SK-N-SH (cell line): ENCODE measurements around the gene USPL1. TPM values are rescaled to one million over a fixed set of nuclear protein-coding genes. Genes with fewer than 3 reads are reported as not detected.
A peak's percentile ranks its signal among the peaks of the same experiment; 100 is the strongest.

Experiments used
- CTCF ChIA-PET: fragments of 300-600, 350-600 bp; formaldehyde crosslinking; extraction: SDS; loops from one replicate; lab custom pipeline; 2021; lab: Yijun Ruan, JAX
- POLR2A ChIA-PET: fragments of 350-600 bp; sonication (Branson Sonifier 250); formaldehyde crosslinking; extraction: SDS; loops from one replicate; lab custom pipeline; 2020; ENCODE audit warnings: antibody characterized with exemption, inconsistent platforms; lab: Yijun Ruan, JAX
- DNase-seq: peaks from one replicate; pipeline ENCODE4 v3.0.0; 2012
- H2AFZ ChIP-seq: fragments of 200-600 bp; sonication (generic); 2 replicates; pipeline ENCODE4 v1.8.1; 2016; ENCODE audit warnings: antibody characterized with exemption, mild to moderate bottlenecking, low read depth
- H3F3A ChIP-seq: fragments of 200-600 bp; sonication (generic); replicated peaks from 2 replicates; pipeline ENCODE3; 2016; ENCODE audit warnings: antibody characterized with exemption, mild to moderate bottlenecking; ENCODE audit not compliant: insufficient read depth
- H3K27ac ChIP-seq, 2 experiments: fragments of 200-500 bp in 1 of 2; fragments of 200-600 bp in 1 of 2; sonication (Bioruptor generic) in 1 of 2; sonication (generic), shearing (Covaris generic) in 1 of 2; 2 replicates each; pipeline versions ENCODE4 v1.5.1 to v1.6.1; 2014 to 2016; ENCODE audit warnings: low read depth in 2 of 2, inconsistent platforms in 1 of 2, low read length in 1 of 2, mild to moderate bottlenecking in 1 of 2, mixed read lengths in 1 of 2
- H3K27me3 ChIP-seq: fragments of 200-600 bp; sonication (generic), shearing (Covaris generic); 2 replicates; pipeline ENCODE4 v1.6.1; 2016; ENCODE audit warnings: mixed run types; ENCODE audit not compliant: insufficient read depth
- H3K36me3 ChIP-seq, 2 experiments: fragments of 200-500 bp in 1 of 2; fragments of 200-600 bp in 1 of 2; sonication (Bioruptor generic) in 1 of 2; sonication (generic) in 1 of 2; replicated peaks in 1 of 2; 2 replicates each; pipeline versions ENCODE3 to v1.5.1; 2014 to 2016; ENCODE audit warnings: low read length in 1 of 2, mild to moderate bottlenecking in 1 of 2; ENCODE audit not compliant: insufficient read depth in 2 of 2, control insufficient read depth in 1 of 2
- H3K4me1 ChIP-seq, 2 experiments: fragments of 200-500 bp in 1 of 2; fragments of 200-600 bp in 1 of 2; sonication (Bioruptor generic) in 1 of 2; sonication (generic), shearing (Covaris generic) in 1 of 2; 2 replicates each; pipeline versions ENCODE4 v1.5.1 to v1.6.1; 2014 to 2016; ENCODE audit warnings: low read depth in 1 of 2, low read length in 1 of 2, mixed run types in 1 of 2; ENCODE audit not compliant: insufficient read depth in 2 of 2, control insufficient read depth in 1 of 2
- H3K4me2 ChIP-seq: fragments of 200-600 bp; sonication (generic), shearing (Covaris generic); 2 replicates; pipeline ENCODE4 v1.6.1; 2017; ENCODE audit warnings: mixed run types
- H3K4me3 ChIP-seq, 2 experiments: fragments of 200-500 bp in 1 of 2; fragments of 200-600 bp in 1 of 2; sonication (Bioruptor generic) in 1 of 2; sonication (generic), shearing (Covaris generic) in 1 of 2; 2 replicates each; pipeline versions ENCODE4 v1.5.1 to v1.8.1; 2014 to 2016; ENCODE audit warnings: low read depth in 2 of 2, inconsistent platforms in 1 of 2, low read length in 1 of 2, mild to moderate bottlenecking in 1 of 2, mixed read lengths in 1 of 2, moderate library complexity in 1 of 2
- H3K79me2 ChIP-seq: fragments of 200-600 bp; sonication (generic); 2 replicates; pipeline ENCODE4 v1.8.1; 2017; ENCODE audit warnings: mild to moderate bottlenecking; ENCODE audit not compliant: insufficient read depth
- H3K9ac ChIP-seq: fragments of 200-600 bp; sonication (generic); 2 replicates; pipeline ENCODE4 v1.6.1; 2017; ENCODE audit warnings: mixed run types
- H3K9me2 ChIP-seq: fragments of 200-600 bp; sonication (generic); 2 replicates; pipeline ENCODE4 v1.6.1; 2017; ENCODE audit warnings: mixed run types
- H3K9me3 ChIP-seq: fragments of 200-600 bp; sonication (generic); 2 replicates; pipeline ENCODE4 v1.6.1; 2017; ENCODE audit warnings: mixed run types, mild to moderate bottlenecking, moderate library complexity
- H4K20me1 ChIP-seq: fragments of 200-600 bp; sonication (generic); 2 replicates; pipeline ENCODE4 v1.6.1; 2017; ENCODE audit warnings: mild to moderate bottlenecking, mixed run types; ENCODE audit not compliant: insufficient read depth
- CHD2 ChIP-seq: fragments of 150-350 bp; IDR thresholded peaks from 2 replicates; pipeline ENCODE4 v1.6.1; 2018; ENCODE audit warnings: low read length; ENCODE audit not compliant: partially characterized antibody
- ELF1 ChIP-seq: IDR thresholded peaks from 2 replicates; pipeline ENCODE4 v1.4.0; 2012
- EP300 ChIP-seq, 2 experiments: IDR thresholded peaks; 2 replicates each; pipeline versions ENCODE4 v1.4.0 to v1.6.1; 2012; ENCODE audit warnings: borderline replicate concordance in 1 of 2, low read depth in 1 of 2, low read length in 1 of 2
- EZH2phosphoT487 ChIP-seq: fragments of 200-600 bp; sonication (generic); IDR thresholded peaks from 2 replicates; pipeline ENCODE4 v1.6.1; 2017; ENCODE audit warnings: low read depth, mixed run types, mild to moderate bottlenecking, antibody characterized with exemption, moderate library complexity, borderline replicate concordance
- FOSL2 ChIP-seq: IDR thresholded peaks from 2 replicates; pipeline ENCODE4 v1.4.0; 2012; ENCODE audit warnings: low read depth, mild to moderate bottlenecking, moderate library complexity, borderline replicate concordance
- FOXJ3 ChIP-seq: sonication (generic); formaldehyde crosslinking; IDR thresholded peaks from 2 replicates; pipeline ENCODE4 v1.5.1; 2020; ENCODE audit warnings: mild to moderate bottlenecking, missing genetic modification reagents
- FOXM1 ChIP-seq: IDR thresholded peaks from 2 replicates; pipeline ENCODE4 v1.4.0; 2012; ENCODE audit warnings: low read depth, mild to moderate bottlenecking
- GATA2 ChIP-seq: sonication (generic); formaldehyde crosslinking; IDR thresholded peaks from 2 replicates; pipeline ENCODE4 v1.5.0; 2020; ENCODE audit warnings: mild to moderate bottlenecking, missing genetic modification reagents
- JUND ChIP-seq: IDR thresholded peaks from 2 replicates; pipeline ENCODE4 v1.4.0; 2012
- NFIC ChIP-seq: IDR thresholded peaks from 2 replicates; pipeline ENCODE4 v1.4.0; 2012; ENCODE audit warnings: borderline replicate concordance
- RAD21 ChIP-seq: IDR thresholded peaks from 2 replicates; pipeline ENCODE4 v1.6.1; 2012; ENCODE audit warnings: mild to moderate bottlenecking, low read length
- RCOR1 ChIP-seq: fragments of 150-350 bp; IDR thresholded peaks from 2 replicates; pipeline ENCODE4 v1.6.1; 2017; ENCODE audit warnings: antibody characterized with exemption, low read length
- RFX5 ChIP-seq: IDR thresholded peaks from 2 replicates; pipeline ENCODE4 v1.6.1; 2012; ENCODE audit warnings: mild to moderate bottlenecking, improper control_type of control experiment, low read length
- RXRA ChIP-seq: IDR thresholded peaks from 2 replicates; pipeline ENCODE4 v1.4.0; 2012; ENCODE audit warnings: low read depth, mild to moderate bottlenecking, borderline replicate concordance
- SIN3A ChIP-seq: IDR thresholded peaks from 2 replicates; pipeline ENCODE4 v1.6.1; 2012; ENCODE audit warnings: low read depth, mild to moderate bottlenecking, low read length, moderate library complexity, borderline replicate concordance
- SMC3 ChIP-seq: IDR thresholded peaks from 2 replicates; pipeline ENCODE4 v1.6.1; 2012; ENCODE audit warnings: low read depth, low read length, improper control_type of control experiment
- TEAD4 ChIP-seq: IDR thresholded peaks from 2 replicates; pipeline ENCODE4 v1.4.0; 2012; ENCODE audit warnings: mild to moderate bottlenecking, borderline replicate concordance; ENCODE audit not compliant: insufficient read depth
- YY1 ChIP-seq: IDR thresholded peaks from 2 replicates; pipeline ENCODE4 v1.4.0; 2012; ENCODE audit warnings: low read depth, mild to moderate bottlenecking
- WGBS: methylation state at CpG from one replicate; pipeline ENCODE4 v1.1.6; 2017; ENCODE audit warnings: low lambda C conversion rate; 5-methylcytosine and 5-hydroxymethylcytosine counted together
- polyA plus RNA-seq, 3 experiments: library from polyadenylated mRNA; depleted of rRNA; stranded (reverse); fragments of >200 nt; gene quantifications; 2 replicates each; pipeline ENCODE4 v1.2.3, GENCODE V29; 2012
- TF ChIP-seq, protein P1 (sequence below): IDR thresholded peaks from 2 replicates; pipeline ENCODE4 v1.4.0; 2012; ENCODE audit warnings: low read depth
- TF ChIP-seq, protein P2 (sequence below): IDR thresholded peaks from 2 replicates; pipeline ENCODE4 v1.4.0; 2012; ENCODE audit warnings: low read depth, borderline replicate concordance
- TF ChIP-seq, protein P3 (sequence below): fragments of 200-600 bp; sonication (generic); IDR thresholded peaks from 2 replicates; pipeline ENCODE4 v1.6.1; 2017; ENCODE audit warnings: antibody characterized with exemption, mild to moderate bottlenecking, moderate library complexity
- TF ChIP-seq, protein P4 (sequence below): IDR thresholded peaks from 2 replicates; pipeline ENCODE4 v1.4.0; 2012; ENCODE audit warnings: low read depth, borderline replicate concordance

The USPL1 gene
- polyA plus RNA-seq, 1 of the 3 experiments (the other 2 are of a cell fraction), result 6.4 TPM

DNA sequence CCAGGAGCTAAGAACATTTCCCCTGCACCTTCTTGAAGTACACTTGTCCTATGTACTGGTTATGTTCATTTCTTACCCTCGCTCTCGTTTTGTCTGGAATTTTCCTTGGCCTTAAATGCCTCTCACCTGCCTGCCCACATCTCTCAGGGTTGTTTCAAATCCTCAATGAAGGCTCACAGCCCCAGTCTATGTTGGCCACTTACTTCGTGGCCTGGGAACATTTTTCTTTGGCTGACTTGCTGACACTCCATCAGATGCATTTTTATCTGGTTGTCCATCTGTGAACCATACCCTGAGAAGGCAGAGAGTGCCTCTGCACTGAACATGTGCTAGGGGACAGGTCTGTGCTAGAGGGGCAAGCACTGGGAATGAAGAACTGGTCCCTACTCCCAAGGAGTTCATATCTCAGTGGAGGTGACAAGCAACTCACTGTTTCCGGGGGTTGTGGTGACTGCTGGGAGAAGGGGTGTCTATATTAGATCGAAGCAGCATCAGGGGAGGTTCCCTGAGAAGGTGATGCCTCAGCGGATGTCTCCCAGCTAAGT lies 53.6 kb downstream of the USPL1 start:
- WGBS, result 85% methylated on average over 6 of the region's 6 CpGs

DNA sequence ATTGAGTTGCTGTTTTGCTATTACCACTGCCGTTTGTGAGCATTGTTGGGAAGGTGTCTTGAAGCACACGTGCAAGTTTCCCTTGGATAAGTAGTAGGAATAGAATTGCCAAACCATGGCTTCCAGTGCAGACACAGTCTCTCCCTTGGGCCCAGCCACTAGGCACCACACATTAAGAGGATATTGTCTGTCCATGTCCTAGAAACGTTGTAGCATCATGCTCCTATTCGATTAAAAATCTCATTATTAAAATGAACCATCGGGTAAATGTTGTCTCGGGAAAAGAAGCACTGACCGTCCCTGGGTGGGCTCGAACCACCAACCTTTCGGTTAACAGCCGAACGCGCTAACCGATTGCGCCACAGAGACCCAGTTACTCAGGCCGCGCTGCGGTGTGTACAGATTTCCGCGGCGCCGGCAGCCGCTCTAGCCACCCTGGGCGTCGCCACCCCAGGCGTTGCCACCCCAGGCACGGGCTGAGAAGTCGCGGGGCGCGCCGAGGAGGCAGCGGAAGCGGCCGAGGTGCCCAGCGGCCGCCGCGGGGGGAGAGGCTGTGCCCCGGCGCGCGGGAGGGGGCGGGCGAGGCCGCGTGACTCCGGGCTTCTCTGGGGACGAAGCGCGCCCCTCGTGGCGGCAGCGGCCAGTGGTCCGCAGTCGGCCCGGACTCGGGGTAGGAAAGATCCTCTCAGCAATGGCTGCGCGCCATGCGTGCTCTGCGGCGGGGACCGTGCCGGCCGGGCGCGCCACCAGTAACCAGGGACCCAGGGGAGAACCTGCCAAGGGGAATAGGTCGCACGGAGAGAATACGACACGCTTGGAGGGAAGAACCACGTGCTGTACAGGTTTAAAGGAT lies 56.2 kb downstream of the USPL1 start:
- Histone ChIP-seq H3K4me2 (peak overlapping the region; percentile 41; the same call in 1 of the 2 replicates), H3K9me3 (no peaks in the 10 kb centered on the region), H3K27ac (peak overlapping the region; percentile 37 to 58; a peak in 3 of 4 replicates), H3F3A (peaks cover 5% of the 10 kb centered on the region), H3K4me3 (peak overlapping the region; percentile 52 to 59), H3K36me3 (no peaks in the 10 kb centered on the region), H2AFZ (peak overlapping the region; percentile 80; the same call in 1 of the 2 replicates), H3K27me3 (no peaks in the 10 kb centered on the region), H3K9ac (peak overlapping the region; percentile 49), H3K4me1 (peaks cover 0 to 6% of the 10 kb centered on the region in 2 experiments; a peak in 1 of 4 replicates), H4K20me1 (no peaks in the 10 kb centered on the region), H3K79me2 (no peaks in the 10 kb centered on the region), H3K9me2 (no peaks in the 10 kb centered on the region)
- ChIA-PET POLR2A (no interaction called here), CTCF (interaction anchor here (1.8 to 2.6 kb wide), 2 partner anchors 51 to 129 kb away, joined by 5 to 11 read pairs; no protein-coding TSS in a partner anchor)
- peak; percentile 97 for DNase-seq
- WGBS, result 7% methylated on average over 20 of the region's 72 CpGs
- TF ChIP-seq TEAD4, result peak; percentile 91
- no peak for TF ChIP-seq NFIC
- no peak for TF ChIP-seq SIN3A
- TF ChIP-seq, protein P1, sequence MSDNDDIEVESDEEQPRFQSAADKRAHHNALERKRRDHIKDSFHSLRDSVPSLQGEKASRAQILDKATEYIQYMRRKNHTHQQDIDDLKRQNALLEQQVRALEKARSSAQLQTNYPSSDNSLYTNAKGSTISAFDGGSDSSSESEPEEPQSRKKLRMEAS, result peak; percentile 85
- TF ChIP-seq YY1, result peak; percentile 62; the same call in 1 of the 2 replicates
- TF ChIP-seq, protein P2, sequence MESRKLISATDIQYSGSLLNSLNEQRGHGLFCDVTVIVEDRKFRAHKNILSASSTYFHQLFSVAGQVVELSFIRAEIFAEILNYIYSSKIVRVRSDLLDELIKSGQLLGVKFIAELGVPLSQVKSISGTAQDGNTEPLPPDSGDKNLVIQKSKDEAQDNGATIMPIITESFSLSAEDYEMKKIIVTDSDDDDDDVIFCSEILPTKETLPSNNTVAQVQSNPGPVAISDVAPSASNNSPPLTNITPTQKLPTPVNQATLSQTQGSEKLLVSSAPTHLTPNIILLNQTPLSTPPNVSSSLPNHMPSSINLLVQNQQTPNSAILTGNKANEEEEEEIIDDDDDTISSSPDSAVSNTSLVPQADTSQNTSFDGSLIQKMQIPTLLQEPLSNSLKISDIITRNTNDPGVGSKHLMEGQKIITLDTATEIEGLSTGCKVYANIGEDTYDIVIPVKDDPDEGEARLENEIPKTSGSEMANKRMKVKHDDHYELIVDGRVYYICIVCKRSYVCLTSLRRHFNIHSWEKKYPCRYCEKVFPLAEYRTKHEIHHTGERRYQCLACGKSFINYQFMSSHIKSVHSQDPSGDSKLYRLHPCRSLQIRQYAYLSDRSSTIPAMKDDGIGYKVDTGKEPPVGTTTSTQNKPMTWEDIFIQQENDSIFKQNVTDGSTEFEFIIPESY, result no peak
- no peak for TF ChIP-seq JUND
- no peak for TF ChIP-seq FOXJ3 (CRISPR knock-in tag)
- TF ChIP-seq RXRA, result no peak
- peak; percentile 55; the same call in 1 of the 2 replicates for TF ChIP-seq FOSL2
- TF ChIP-seq, protein P3, sequence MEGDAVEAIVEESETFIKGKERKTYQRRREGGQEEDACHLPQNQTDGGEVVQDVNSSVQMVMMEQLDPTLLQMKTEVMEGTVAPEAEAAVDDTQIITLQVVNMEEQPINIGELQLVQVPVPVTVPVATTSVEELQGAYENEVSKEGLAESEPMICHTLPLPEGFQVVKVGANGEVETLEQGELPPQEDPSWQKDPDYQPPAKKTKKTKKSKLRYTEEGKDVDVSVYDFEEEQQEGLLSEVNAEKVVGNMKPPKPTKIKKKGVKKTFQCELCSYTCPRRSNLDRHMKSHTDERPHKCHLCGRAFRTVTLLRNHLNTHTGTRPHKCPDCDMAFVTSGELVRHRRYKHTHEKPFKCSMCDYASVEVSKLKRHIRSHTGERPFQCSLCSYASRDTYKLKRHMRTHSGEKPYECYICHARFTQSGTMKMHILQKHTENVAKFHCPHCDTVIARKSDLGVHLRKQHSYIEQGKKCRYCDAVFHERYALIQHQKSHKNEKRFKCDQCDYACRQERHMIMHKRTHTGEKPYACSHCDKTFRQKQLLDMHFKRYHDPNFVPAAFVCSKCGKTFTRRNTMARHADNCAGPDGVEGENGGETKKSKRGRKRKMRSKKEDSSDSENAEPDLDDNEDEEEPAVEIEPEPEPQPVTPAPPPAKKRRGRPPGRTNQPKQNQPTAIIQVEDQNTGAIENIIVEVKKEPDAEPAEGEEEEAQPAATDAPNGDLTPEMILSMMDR, result peak; percentile 69
- TF ChIP-seq ELF1, result no peak
- TF ChIP-seq CHD2, result peak; percentile 59
- no peak for TF ChIP-seq RFX5
- TF ChIP-seq EP300 (IDR thresholded peaks at IDR 0.05; ENCODE audit: borderline replicate concordance in 1 of 2, low read depth in 1 of 2, low read length in 1 of 2), result peak in 1 of 2 experiments; percentile 38; a peak in 1 of 4 replicates
- peak; percentile 53 for TF ChIP-seq RAD21
- TF ChIP-seq EZH2phosphoT487, result no peak
- no peak for TF ChIP-seq FOXM1
- peak; percentile 35 for TF ChIP-seq SMC3
- TF ChIP-seq, protein P4, sequence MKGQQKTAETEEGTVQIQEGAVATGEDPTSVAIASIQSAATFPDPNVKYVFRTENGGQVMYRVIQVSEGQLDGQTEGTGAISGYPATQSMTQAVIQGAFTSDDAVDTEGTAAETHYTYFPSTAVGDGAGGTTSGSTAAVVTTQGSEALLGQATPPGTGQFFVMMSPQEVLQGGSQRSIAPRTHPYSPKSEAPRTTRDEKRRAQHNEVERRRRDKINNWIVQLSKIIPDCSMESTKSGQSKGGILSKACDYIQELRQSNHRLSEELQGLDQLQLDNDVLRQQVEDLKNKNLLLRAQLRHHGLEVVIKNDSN, result peak; percentile 66; the same call in 1 of the 2 replicates

More for the DNA sequence above, 53.6 kb downstream of the USPL1 start:
- no peaks in the 10 kb centered on the region for H3K9me2 ChIP-seq
- no peak overlapping the region for H3K27ac ChIP-seq
- ChIA-PET POLR2A (no interaction called here), CTCF (interaction anchor here (2.6 kb wide), 1 partner anchor 131 kb away, joined by 11 read pairs; no protein-coding TSS in a partner anchor)
- H3K4me1 ChIP-seq, result peaks cover 0 to 6% of the 10 kb centered on the region in 2 experiments; a peak in 1 of 4 replicates
- no peaks in the 10 kb centered on the region for H3K27me3 ChIP-seq
- no peaks in the 10 kb centered on the region for H3K9me3 ChIP-seq
- H3K79me2 ChIP-seq, result no peaks in the 10 kb centered on the region
- H3K4me2 ChIP-seq, result no peak overlapping the region
- H3K4me3 ChIP-seq, result no peak overlapping the region
- H2AFZ ChIP-seq, result no peak overlapping the region
- H3F3A ChIP-seq, result peaks cover 5% of the 10 kb centered on the region
- TF ChIP-seq RCOR1, result no peak
- 0 out of 2 replicates have a peak, but pooled peaks have one; percentile 8 for TF ChIP-seq GATA2
- TF ChIP-seq, all 33 proteins: peak for 1
- Histone ChIP-seq H3K36me3 (no peaks in the 10 kb centered on the region), H4K20me1 (no peaks in the 10 kb centered on the region), H3K9ac (no peak overlapping the region)
- DNase-seq, result no peak
